Right atrium auricular region (tissue), 2 donors: Measurements from ENCODE around the gene PPM1H. TPM values are rescaled to one million over a fixed set of nuclear protein-coding genes. Genes with fewer than 3 reads are reported as not detected.

Experiments
- DNase-seq: peaks from one replicate; pipeline ENCODE4 v3.0.0-alpha.2; 2019; ENCODE audit warnings: low spot score
- H3K27ac ChIP-seq, 2 donors: fragments of 200-600 bp; sonication (generic); 1 replicate in 1 of 2; 2 replicates in 1 of 2; pipeline ENCODE4 v1.5.1; 2016 to 2019
- H3K27me3 ChIP-seq, 2 donors: fragments of 200-600 bp; sonication (generic); one replicate each; pipeline versions ENCODE4 v1.5.1 to v1.6.0; 2017 to 2019
- H3K36me3 ChIP-seq: fragments of 200-600 bp; sonication (generic); one replicate; pipeline ENCODE4 v1.5.1; 2016
- H3K4me1 ChIP-seq, 2 donors: fragments of 200-600 bp; sonication (generic); one replicate each; pipeline versions ENCODE4 v1.5.1 to v1.6.0; 2017 to 2019
- H3K4me3 ChIP-seq, 2 donors: fragments of 200-600 bp; sonication (generic); 1 replicate in 1 of 2; 2 replicates in 1 of 2; pipeline ENCODE4 v1.5.1; 2017 to 2019; ENCODE audit warnings: mild to moderate bottlenecking in 1 of 2, moderate library complexity in 1 of 2
- H3K9me3 ChIP-seq, 2 donors: fragments of 200-600 bp; sonication (generic); one replicate each; pipeline ENCODE4 v1.5.1; 2019
- total RNA-seq, 2 donors: library from RNA; depleted of rRNA; stranded (reverse); fragments of >200 nt; gene quantifications; one replicate each; pipeline ENCODE4 v1.1.0, GENCODE V29; 2016
- TF ChIP-seq, protein P1 (sequence below), 2 donors: fragments of 200-600 bp; sonication (generic); IDR thresholded peaks; one replicate each; pipeline ENCODE4 v1.5.1; 2019; ENCODE audit warnings: antibody characterized with exemption in 2 of 2

PPM1H gene
- total RNA-seq, 2 donors from 2014 or later: 3.1 to 5.0 TPM

DNA sequence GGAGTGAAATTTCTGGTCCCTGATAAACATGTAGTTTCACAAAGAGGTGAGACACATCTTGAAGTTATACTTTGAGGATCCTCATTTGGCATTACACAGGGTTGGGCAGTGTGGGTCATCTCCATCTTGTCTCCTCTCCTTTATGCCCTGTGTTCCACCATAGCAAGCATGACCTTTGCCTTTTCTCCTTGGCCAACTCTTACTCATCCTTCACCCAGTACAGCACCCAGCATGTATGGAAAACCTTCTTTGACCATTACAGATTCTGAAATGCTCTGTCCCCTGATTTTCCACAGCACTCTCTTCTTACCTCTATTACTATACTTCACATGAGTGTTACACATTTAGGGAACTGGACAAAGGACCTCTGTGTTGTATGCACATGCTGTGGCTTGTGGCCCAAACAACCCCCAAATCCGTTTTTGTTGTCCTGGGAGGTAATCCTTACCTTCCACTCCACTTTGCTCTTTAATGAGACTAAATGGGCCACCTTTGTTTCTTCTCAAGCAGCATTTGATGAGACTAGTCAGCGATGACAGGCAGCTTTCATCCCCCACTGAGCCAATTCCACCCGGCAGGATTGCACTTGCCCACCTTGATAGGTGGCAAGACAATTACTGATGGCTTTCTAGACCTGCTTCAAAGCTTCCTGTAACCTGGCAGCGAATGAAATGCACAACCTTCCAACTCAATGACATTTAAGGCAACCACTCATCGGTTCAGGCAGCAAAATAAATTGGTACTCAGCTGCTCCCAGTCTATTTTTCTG is 304.8 kb downstream of the PPM1H start:
- Histone ChIP-seq H3K27me3 (no peaks in the 10 kb centered on the region), H3K4me3 (no peak overlapping the region), H3K27ac (no peak overlapping the region), H3K4me1 (peaks cover 0 to 16% of the 10 kb centered on the region in 2 donors), H3K9me3 (no peaks in the 10 kb centered on the region), H3K36me3 (no peaks in the 10 kb centered on the region)
- DNase-seq: no peak
- TF ChIP-seq, protein P1, sequence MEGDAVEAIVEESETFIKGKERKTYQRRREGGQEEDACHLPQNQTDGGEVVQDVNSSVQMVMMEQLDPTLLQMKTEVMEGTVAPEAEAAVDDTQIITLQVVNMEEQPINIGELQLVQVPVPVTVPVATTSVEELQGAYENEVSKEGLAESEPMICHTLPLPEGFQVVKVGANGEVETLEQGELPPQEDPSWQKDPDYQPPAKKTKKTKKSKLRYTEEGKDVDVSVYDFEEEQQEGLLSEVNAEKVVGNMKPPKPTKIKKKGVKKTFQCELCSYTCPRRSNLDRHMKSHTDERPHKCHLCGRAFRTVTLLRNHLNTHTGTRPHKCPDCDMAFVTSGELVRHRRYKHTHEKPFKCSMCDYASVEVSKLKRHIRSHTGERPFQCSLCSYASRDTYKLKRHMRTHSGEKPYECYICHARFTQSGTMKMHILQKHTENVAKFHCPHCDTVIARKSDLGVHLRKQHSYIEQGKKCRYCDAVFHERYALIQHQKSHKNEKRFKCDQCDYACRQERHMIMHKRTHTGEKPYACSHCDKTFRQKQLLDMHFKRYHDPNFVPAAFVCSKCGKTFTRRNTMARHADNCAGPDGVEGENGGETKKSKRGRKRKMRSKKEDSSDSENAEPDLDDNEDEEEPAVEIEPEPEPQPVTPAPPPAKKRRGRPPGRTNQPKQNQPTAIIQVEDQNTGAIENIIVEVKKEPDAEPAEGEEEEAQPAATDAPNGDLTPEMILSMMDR (IDR thresholded peaks at IDR 0.05): no peak

DNA sequence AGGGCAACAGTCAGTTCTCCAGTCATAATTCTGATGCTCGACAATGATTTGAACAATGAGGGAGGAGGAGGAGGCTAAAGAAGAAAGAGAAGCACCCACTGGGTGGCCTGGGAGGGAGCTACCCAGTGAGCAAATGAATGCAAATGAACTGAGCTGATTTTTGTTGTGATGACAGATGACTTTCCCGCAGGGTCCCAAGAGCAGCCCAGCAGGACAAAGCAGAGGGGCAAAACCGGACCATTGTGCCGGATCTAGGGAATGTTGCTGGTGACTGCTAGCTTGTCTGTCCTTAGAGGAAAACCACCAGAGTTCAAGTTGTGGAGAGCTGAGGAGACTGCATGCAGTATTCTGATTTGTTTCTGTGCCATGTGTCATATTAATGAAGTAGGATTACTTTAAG is 305.5 kb downstream of the PPM1H start:
- no peaks in the 10 kb centered on the region for H3K27me3 ChIP-seq
- DNase-seq: no peak

DNA sequence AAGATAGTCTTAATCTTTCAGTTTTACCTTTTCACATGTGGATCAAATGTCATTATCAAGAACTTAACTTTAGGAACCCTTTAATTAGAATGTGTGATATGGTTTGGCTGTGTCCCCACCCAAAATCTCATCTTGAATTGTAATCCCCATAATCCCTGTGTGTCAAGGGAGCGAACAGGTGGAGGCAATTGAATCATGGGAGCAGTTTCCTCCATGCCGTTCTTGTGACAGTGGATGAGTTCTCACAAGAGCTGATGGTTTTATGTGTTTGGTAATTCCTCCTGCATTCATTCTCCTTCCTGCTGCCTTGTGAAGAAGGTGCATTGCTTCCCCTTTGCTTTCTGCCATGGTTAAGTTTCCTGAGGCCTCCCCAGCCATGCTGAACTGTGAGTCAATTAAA is 307.8 kb downstream of the PPM1H start:
- H3K27ac ChIP-seq: no peak overlapping the region
- H3K27me3 ChIP-seq: no peaks in the 10 kb centered on the region
- H3K9me3 ChIP-seq: no peaks in the 10 kb centered on the region
- H3K4me1 ChIP-seq: peaks cover 0 to 8% of the 10 kb centered on the region in 2 donors
- TF ChIP-seq, protein P1 (IDR thresholded peaks at IDR 0.05): no peak
- no peaks in the 10 kb centered on the region for H3K36me3 ChIP-seq
- H3K4me3 ChIP-seq: no peak overlapping the region
- DNase-seq: no peak

More for the DNA sequence above, 305.5 kb downstream of the PPM1H start:
- Histone ChIP-seq H3K4me1 (peaks cover 0 to 16% of the 10 kb centered on the region in 2 donors), H3K27ac (no peak overlapping the region), H3K36me3 (no peaks in the 10 kb centered on the region), H3K4me3 (no peak overlapping the region), H3K9me3 (no peaks in the 10 kb centered on the region)
- TF ChIP-seq, protein P1 (IDR thresholded peaks at IDR 0.05): no peak

DNA sequence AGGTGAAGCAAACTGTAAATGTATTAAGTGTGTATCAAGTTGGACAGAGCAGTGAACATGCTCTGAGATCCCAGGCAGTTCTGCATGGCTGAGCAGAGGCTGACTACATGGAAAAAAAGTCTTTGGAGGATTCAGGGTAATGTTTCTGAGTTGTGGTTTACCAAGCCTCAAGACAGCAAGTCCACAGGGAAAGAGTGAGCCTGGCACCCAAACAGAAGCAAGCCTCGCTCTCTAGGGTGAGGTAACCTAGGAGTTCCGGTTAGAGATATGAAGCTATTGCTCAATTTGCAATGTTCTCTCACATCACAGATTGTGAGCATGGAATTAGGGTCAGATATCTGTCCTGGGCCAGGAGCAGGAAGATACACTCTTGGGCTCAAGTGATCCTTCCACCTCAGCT is 309.7 kb downstream of the PPM1H start:
- Histone ChIP-seq H3K4me1 (peaks cover 0 to 4% of the 10 kb centered on the region in 2 donors), H3K4me3 (no peak overlapping the region), H3K36me3 (no peaks in the 10 kb centered on the region), H3K27ac (no peak overlapping the region), H3K27me3 (no peaks in the 10 kb centered on the region), H3K9me3 (no peaks in the 10 kb centered on the region)
- TF ChIP-seq, protein P1 (IDR thresholded peaks at IDR 0.05): no peak
- no peak for DNase-seq

DNA sequence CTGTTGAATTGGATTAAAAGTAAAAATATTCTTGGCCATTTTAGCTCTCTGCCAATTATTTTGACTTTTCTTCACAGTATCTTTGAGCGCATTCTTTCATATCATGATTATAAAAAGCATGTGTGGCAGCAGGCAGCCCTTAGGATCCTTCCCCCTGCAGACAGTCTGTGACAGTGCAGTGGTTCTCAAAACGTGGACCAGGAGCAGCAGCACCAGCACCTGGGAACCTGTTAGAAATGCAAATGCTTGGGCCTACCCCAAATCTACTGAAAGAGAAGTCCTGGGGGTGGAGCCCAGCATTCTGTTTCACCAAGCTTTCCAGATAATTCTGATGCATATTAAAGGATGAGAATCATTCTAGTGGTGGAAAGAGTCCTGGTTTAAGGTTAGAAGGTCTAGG is 312.8 kb downstream of the PPM1H start:
- TF ChIP-seq, protein P1 (IDR thresholded peaks at IDR 0.05): no peak
- Histone ChIP-seq H3K27me3 (no peaks in the 10 kb centered on the region), H3K27ac (no peak overlapping the region), H3K36me3 (no peaks in the 10 kb centered on the region), H3K9me3 (no peaks in the 10 kb centered on the region), H3K4me3 (no peak overlapping the region), H3K4me1 (peaks cover 0 to 4% of the 10 kb centered on the region in 2 donors)
- no peak for DNase-seq
